ENCODE results near the gene TMEM106C.
"Not testable (repeated sequence)": the region's sequence is repeated elsewhere in the genome, so short reads cannot be mapped to it uniquely, and the experiment has no call there.

TMEM106C gene

DNA sequence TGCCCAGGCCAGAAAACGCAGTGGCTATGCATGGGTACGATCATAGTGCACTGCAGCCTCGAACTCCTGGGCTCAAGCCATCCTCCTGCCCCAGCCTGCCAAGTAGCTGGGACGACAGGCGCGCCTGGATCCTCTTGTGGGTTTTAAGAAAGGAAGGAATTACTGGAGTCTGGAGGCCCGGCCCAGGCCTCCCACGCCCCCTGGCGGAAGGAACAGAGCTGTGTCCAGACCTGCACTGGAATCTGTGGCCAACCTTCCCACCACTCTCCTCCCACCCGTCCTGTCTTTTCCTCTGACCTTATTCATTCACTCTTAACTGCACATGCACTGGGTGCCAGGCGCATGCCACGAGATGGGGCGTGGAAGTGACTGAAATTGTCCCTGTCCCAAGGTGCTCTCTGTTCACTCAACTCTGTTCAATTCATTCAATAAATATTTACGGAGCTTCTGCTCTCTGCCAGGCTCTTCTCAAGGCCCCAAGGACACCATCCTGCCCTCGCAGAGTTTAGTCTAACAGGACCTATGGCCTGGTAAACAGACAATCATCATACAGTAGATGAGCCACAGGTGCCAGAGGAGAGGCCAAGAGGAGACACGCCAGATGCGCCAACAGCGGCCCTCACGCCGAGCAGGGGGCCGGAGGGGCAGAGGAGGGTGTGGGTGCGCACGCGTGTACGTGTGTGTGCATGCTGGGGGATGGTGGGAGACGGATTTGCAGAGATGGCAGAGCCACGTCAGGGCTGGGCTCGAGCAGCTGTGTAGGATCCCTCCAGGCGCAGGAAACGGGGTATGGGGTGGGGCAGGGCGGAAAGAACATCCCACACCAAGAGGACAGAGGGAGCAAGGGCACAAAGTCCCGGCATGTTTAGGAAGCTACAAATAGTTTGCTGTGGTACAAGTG is 13.7 kb upstream of the TMEM106C start:
- DNase-seq (ENCODE audit: low spot score) = peak; percentile 39

- no peak for DNase-seq (ENCODE audit: low spot score)
Measured at GRCh38 chr12:47950856-47951468, 12.4 kb upstream of the TMEM106C start.

DNA sequence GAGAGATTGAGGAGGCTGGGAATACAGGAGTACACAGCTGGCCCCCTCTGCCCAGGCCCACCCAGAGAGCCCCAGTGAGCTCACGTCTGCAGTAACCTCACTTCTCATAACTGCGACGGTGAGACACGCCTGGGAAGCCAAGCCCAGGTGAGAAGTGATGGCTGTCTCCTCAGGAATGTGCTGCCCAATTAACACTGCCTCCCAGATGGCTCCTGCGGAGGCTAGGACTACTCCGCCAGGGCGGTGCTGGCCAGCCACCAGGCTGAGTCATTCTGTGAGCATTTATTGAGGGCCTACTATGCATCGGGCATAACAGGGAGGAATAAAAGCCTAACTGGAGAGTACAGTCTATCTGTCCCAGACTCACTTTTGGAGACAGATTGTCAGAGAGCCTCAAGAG is 9.3 kb upstream of the TMEM106C start:
- DNase-seq (ENCODE audit: low spot score) = no peak

- DNase-seq (ENCODE audit: low spot score) = no peak
Measured at GRCh38 chr12:47954467-47955045, 8.8 kb upstream of the TMEM106C start.

DNA sequence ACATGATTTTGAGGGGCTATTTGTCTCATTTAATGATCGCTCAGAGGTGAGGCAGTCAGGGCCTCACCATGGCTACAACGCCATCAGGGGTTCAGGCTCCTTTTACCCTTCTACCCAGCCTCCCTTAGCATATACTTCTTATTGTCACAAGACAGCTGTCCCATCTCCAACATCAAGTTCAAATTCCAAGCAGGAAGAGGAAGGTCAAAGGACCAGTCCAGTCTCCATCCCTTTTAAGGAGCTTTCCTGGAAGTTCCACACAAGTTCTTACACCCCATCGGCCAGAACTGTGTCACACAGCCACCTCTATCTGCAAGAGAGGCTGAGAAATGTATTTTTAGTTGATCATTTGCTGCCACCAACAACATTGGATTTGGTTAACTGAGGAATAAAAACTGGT is 8.3 kb upstream of the TMEM106C start:
- DNase-seq (ENCODE audit: low spot score) = no peak

DNA sequence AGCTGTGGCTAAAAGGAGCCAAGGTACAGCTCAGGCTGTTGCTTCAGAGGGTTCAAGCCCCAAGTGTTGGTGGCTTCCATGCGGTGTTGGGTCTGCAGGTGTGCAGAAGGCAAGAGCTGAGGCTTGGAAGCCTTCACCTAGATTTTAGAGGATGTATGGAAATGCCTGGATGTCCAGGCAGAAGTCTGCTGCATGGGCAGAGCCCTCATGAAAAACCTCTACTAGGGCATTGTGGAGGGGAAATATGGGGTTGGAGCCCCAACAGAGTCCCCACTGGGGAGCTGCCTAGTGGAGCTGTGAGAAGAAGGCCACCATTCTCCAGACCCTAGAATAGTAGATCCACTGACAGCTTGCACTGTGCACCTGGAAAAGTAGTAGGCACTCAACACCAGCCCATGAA is 5.7 kb upstream of the TMEM106C start:
- not testable (repeated sequence) for DNase-seq (ENCODE audit: low spot score)

- DNase-seq (ENCODE audit: low spot score) = no peak
Measured at GRCh38 chr12:47962198-47962597, 1.2 kb upstream of the TMEM106C start.

- peak; percentile 8 for DNase-seq (ENCODE audit: low spot score)
Measured at GRCh38 chr12:47964106-47964728, 821 bp downstream of the TMEM106C start.

GRCh38 chr12:47965581-47965980 is 2.2 kb downstream of the TMEM106C start:
- no peak for DNase-seq (ENCODE audit: low spot score)

- no peak for DNase-seq (ENCODE audit: low spot score)
Measured at GRCh38 chr12:47967461-47968321, 4.3 kb downstream of the TMEM106C start.

DNA sequence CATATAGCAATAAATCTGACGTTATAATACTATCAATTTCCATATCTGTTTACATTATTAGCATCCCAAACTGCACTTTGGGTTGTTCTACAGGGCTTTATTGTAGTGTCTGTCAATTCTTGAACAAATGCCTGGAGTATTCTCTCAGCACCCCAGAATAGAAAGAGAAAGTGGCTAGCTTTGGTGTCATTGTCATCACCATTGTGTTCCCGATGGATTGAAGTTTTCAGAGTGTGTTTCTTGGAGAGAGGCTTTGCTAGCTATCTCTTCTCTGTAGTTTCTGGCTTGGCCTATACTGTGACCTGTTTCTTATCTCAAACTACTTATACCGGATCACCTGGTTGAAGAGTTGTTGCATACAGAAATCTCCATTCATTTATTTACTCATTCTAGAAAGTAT is 6.4 kb downstream of the TMEM106C start:
- DNase-seq (ENCODE audit: low spot score) = no peak

DNA sequence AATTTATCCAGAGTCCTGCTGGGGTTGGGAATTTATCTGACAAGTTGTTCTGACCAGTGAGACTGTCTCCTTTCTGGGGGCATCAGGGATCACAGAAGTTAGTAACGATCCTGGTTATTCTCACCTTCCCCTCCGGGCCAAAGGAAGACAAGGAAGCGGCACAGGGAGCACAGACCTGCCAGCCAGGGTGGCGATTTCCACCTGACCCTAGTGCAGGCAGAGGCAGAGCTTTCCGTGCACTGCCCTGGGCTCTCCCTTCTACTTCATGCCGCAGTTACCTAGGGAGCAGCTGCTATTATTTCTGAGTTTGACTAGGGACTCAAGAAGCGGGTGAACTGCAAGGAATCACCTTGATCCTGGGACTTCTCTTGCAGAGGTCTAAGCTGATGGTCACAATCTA is 7.4 kb downstream of the TMEM106C start:
- no peak for DNase-seq (ENCODE audit: low spot score)

GRCh38 chr12:47972895-47973294 is 9.5 kb downstream of the TMEM106C start:
- DNase-seq (ENCODE audit: low spot score) = no peak

DNA sequence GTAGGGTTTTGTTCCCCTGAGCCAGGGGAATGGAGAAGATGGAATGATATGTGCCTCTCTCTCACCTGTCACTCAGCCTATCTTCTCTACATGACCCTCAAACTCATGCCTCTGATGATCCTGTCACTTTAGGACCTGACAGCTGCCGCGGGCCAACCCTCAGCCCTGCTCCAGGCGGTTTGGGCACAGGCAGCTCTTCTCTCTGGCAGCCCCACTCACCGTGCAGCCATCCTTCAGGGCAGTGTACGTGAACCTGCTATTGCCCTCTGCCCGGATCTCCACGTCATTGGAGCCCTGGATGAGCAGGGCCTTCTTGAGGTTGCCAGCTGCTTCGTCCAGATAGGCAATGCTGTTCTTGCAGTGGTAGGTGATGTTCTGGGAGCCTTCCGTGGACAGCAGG is 10.5 kb downstream of the TMEM106C start:
- no peak for DNase-seq (ENCODE audit: low spot score)

- no peak for DNase-seq (ENCODE audit: low spot score)
Measured at GRCh38 chr12:47975036-47975620, 11.7 kb downstream of the TMEM106C start.

- no peak for DNase-seq (ENCODE audit: low spot score)
Measured at GRCh38 chr12:47975816-47976215, 12.4 kb downstream of the TMEM106C start.

GRCh38 chr12:47977046-47977771 is 13.8 kb downstream of the TMEM106C start:
- no peak for DNase-seq (ENCODE audit: low spot score)

GRCh38 chr12:47977772-47978597 is 14.6 kb downstream of the TMEM106C start:
- no peak for DNase-seq (ENCODE audit: low spot score)

- DNase-seq (ENCODE audit: low spot score) = no peak
Measured at GRCh38 chr12:47978598-47978873, 15.1 kb downstream of the TMEM106C start.

GRCh38 chr12:47979166-47979565 is 15.8 kb downstream of the TMEM106C start:
- DNase-seq (ENCODE audit: low spot score) = no peak

Data from CD4-positive, alpha-beta T cell treated with Interleukin-2 at 100 ng/mL for 4 hours (primary cell).